Measurements from ENCODE around the gene AIPL1.

Gene AIPL1

DNA sequence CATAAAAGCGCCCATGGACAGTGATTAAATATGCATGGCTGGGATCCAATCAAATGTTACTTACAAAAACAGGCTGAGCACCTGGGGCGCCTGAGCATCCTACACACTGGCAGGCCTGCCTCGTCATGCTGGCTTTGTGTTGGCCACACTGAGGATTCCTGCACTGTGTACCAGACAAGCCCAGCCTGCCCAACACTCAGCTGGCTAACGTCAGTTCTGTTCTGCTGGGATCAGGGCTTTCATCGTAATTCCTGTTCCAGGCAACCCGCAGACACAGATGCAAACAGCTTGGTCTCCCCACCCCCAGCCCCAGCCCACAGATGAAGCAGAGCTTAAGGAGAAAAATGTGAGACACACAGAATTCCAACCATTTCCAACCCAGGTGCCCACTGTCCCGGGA is 40.0 kb upstream of the AIPL1 start:
- no peak for TF ChIP-seq ZFP3 (CRISPR knock-in tag; IDR thresholded peaks at IDR 0.05)
- TF ChIP-seq, protein P1, sequence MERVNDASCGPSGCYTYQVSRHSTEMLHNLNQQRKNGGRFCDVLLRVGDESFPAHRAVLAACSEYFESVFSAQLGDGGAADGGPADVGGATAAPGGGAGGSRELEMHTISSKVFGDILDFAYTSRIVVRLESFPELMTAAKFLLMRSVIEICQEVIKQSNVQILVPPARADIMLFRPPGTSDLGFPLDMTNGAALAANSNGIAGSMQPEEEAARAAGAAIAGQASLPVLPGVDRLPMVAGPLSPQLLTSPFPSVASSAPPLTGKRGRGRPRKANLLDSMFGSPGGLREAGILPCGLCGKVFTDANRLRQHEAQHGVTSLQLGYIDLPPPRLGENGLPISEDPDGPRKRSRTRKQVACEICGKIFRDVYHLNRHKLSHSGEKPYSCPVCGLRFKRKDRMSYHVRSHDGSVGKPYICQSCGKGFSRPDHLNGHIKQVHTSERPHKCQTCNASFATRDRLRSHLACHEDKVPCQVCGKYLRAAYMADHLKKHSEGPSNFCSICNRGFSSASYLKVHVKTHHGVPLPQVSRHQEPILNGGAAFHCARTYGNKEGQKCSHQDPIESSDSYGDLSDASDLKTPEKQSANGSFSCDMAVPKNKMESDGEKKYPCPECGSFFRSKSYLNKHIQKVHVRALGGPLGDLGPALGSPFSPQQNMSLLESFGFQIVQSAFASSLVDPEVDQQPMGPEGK (CRISPR knock-in tag; IDR thresholded peaks at IDR 0.05; ENCODE audit: borderline replicate concordance) = no peak
- no peak for TF ChIP-seq PPARA (CRISPR knock-in tag; IDR thresholded peaks at IDR 0.05; ENCODE audit: borderline replicate concordance)
- TF ChIP-seq ZC3H10 (CRISPR knock-in tag; IDR thresholded peaks at IDR 0.05) = no peak
- TF ChIP-seq OSR1 (CRISPR knock-in tag; IDR thresholded peaks at IDR 0.05) = no peak
- TF ChIP-seq GLIS3 (CRISPR knock-in tag; IDR thresholded peaks at IDR 0.05) = no peak
- TF ChIP-seq RARB (CRISPR knock-in tag; IDR thresholded peaks at IDR 0.05) = no peak
- TF ChIP-seq, protein P2, sequence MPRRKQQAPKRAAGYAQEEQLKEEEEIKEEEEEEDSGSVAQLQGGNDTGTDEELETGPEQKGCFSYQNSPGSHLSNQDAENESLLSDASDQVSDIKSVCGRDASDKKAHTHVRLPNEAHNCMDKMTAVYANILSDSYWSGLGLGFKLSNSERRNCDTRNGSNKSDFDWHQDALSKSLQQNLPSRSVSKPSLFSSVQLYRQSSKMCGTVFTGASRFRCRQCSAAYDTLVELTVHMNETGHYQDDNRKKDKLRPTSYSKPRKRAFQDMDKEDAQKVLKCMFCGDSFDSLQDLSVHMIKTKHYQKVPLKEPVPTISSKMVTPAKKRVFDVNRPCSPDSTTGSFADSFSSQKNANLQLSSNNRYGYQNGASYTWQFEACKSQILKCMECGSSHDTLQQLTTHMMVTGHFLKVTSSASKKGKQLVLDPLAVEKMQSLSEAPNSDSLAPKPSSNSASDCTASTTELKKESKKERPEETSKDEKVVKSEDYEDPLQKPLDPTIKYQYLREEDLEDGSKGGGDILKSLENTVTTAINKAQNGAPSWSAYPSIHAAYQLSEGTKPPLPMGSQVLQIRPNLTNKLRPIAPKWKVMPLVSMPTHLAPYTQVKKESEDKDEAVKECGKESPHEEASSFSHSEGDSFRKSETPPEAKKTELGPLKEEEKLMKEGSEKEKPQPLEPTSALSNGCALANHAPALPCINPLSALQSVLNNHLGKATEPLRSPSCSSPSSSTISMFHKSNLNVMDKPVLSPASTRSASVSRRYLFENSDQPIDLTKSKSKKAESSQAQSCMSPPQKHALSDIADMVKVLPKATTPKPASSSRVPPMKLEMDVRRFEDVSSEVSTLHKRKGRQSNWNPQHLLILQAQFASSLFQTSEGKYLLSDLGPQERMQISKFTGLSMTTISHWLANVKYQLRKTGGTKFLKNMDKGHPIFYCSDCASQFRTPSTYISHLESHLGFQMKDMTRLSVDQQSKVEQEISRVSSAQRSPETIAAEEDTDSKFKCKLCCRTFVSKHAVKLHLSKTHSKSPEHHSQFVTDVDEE (CRISPR knock-in tag; IDR thresholded peaks at IDR 0.05) = no peak
- TF ChIP-seq ZNF565 (CRISPR knock-in tag; conservative IDR thresholded peaks at IDR 0.05; ENCODE audit: low read depth) = no peak
- TF ChIP-seq, protein P3, sequence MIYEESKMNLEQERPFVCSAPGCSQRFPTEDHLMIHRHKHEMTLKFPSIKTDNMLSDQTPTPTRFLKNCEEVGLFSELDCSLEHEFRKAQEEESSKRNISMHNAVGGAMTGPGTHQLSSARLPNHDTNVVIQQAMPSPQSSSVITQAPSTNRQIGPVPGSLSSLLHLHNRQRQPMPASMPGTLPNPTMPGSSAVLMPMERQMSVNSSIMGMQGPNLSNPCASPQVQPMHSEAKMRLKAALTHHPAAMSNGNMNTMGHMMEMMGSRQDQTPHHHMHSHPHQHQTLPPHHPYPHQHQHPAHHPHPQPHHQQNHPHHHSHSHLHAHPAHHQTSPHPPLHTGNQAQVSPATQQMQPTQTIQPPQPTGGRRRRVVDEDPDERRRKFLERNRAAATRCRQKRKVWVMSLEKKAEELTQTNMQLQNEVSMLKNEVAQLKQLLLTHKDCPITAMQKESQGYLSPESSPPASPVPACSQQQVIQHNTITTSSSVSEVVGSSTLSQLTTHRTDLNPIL (CRISPR knock-in tag; IDR thresholded peaks at IDR 0.05; ENCODE audit: low read depth) = no peak
- no peak for TF ChIP-seq ISL1 (CRISPR knock-in tag; IDR thresholded peaks at IDR 0.05)
- TF ChIP-seq ARNTL (CRISPR knock-in tag; IDR thresholded peaks at IDR 0.05; ENCODE audit: borderline replicate concordance, low read depth) = no peak
- TF ChIP-seq SNAI2 (CRISPR knock-in tag; IDR thresholded peaks at IDR 0.05) = no peak
- TF ChIP-seq, protein P4, sequence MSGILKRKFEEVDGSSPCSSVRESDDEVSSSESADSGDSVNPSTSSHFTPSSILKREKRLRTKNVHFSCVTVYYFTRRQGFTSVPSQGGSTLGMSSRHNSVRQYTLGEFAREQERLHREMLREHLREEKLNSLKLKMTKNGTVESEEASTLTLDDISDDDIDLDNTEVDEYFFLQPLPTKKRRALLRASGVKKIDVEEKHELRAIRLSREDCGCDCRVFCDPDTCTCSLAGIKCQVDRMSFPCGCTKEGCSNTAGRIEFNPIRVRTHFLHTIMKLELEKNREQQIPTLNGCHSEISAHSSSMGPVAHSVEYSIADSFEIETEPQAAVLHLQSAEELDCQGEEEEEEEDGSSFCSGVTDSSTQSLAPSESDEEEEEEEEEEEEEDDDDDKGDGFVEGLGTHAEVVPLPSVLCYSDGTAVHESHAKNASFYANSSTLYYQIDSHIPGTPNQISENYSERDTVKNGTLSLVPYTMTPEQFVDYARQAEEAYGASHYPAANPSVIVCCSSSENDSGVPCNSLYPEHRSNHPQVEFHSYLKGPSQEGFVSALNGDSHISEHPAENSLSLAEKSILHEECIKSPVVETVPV (CRISPR knock-in tag; IDR thresholded peaks at IDR 0.05) = no peak
- ATAC-seq = no peak

DNA sequence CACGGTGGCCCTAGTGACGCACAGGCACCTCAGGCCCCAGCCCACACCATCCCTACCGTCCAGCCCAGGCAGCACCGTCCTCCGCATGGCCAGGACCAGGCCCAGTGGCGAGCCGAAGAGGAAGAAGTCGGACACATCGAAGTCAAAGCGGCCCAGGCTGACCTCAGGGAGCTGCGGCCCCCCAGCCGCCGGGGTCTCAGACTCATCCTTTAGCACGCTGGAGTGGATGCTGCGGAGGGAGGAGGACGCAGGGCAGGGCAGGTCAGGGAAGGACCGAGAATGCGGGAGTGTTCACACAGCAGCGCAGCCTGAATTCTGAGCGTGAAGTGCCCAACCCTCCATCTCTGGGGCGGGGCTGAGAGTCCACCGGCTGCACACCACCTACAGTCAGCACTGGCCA is 39.5 kb upstream of the AIPL1 start:
- ATAC-seq = no peak
- TF ChIP-seq ZNF70 (CRISPR knock-in tag; IDR thresholded peaks at IDR 0.05) = no peak

DNA sequence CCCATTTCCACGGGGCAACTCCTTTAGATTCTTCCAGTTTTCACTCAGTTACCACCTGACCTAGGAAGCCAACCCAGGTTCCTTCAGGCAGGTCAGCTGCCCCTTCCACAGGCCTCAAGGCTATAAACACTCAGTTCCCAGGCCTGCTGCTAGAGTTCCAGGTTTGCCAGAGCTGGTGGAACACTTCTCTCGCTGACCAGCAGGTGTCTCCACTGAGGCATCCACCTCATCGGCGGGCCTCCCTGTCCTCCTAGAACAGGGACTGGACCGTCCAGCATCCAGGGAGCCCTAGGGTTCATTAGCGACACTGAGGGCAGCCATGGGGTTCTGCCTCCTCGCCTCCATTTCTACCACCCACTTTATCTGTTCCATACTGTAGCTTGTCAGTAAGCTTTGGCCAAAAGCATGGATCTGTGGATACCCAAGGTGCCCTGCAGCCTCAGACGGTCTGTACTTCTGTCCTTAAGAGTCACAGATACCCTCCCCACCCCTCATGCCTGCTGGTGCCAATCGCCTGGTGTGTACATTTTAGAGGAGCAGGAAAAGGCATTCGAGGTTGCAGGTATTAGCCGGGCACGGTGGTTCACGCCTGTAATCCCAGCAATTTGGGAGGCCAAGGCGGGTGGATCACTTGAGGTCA is 38.3 kb upstream of the AIPL1 start:
- peak; percentile 91 for ATAC-seq
- TF ChIP-seq, protein P2 (CRISPR knock-in tag; IDR thresholded peaks at IDR 0.05) = no peak
- no peak for TF ChIP-seq SNAI2 (CRISPR knock-in tag; IDR thresholded peaks at IDR 0.05)

DNA sequence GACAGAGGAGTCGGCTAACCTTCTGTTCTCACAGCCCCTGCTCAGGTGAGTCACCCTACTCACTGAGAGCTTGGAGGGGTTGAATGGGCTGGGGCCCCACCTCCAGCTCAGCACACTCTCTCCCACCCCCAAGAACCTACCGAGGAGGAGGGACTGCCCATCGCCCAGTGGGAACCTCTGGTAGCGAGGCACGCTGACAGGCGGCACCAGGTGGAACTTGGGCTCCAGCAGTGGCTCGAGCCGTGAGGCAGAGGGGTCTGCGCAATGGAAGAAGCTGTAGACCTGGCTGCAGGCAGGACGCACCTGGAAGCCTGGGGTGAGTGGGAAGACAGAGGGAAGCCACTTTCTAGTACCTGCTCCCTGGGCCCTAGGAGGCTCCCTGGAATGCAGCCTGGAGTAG is 37.6 kb upstream of the AIPL1 start:
- no peak for TF ChIP-seq ZFP30 (CRISPR knock-in tag; IDR thresholded peaks at IDR 0.05)
- TF ChIP-seq, protein P3 (CRISPR knock-in tag; IDR thresholded peaks at IDR 0.05; ENCODE audit: low read depth) = no peak
- no peak for TF ChIP-seq BACH2 (CRISPR knock-in tag; IDR thresholded peaks at IDR 0.05; ENCODE audit: borderline replicate concordance)
- TF ChIP-seq, protein P2 (CRISPR knock-in tag; IDR thresholded peaks at IDR 0.05) = no peak
- TF ChIP-seq ARNTL (CRISPR knock-in tag; IDR thresholded peaks at IDR 0.05; ENCODE audit: borderline replicate concordance, low read depth) = no peak
- peak; percentile 10 for ATAC-seq
